H9 (cell line): Measurements from ENCODE around the gene EVC. TPM values are rescaled to one million over a fixed set of nuclear protein-coding genes. Genes with fewer than 3 reads are reported as not detected.

Experiments used
- DNase-seq: peaks from one replicate; pipeline ENCODE4 v3.0.0-alpha.2; 2017
- H2AFZ ChIP-seq: one replicate; pipeline ENCODE4 v1.6.1; 2013; ENCODE audit warnings: mild to moderate bottlenecking, low read length, control low read depth, moderate library complexity
- H2AK5ac ChIP-seq: 2 replicates; pipeline ENCODE4 v1.6.1; 2013; ENCODE audit warnings: low read length, control low read depth, mixed read lengths; ENCODE audit not compliant: insufficient read length
- H2BK120ac ChIP-seq: one replicate; pipeline ENCODE4 v1.6.1; 2013; ENCODE audit warnings: low read depth, mild to moderate bottlenecking, low read length, control low read depth, inconsistent platforms; ENCODE audit not compliant: poor library complexity, severe bottlenecking
- H2BK12ac ChIP-seq: 2 replicates; pipeline ENCODE4 v1.6.1; 2013; ENCODE audit warnings: low read length, control low read depth, mixed read lengths, low read depth; ENCODE audit not compliant: insufficient read length
- H2BK15ac ChIP-seq: 2 replicates; pipeline ENCODE4 v1.6.1; 2013; ENCODE audit warnings: low read depth, low read length, control low read depth
- H2BK20ac ChIP-seq: one replicate; pipeline ENCODE4 v1.6.1; 2013; ENCODE audit warnings: low read depth, mild to moderate bottlenecking, low read length, control low read depth, inconsistent platforms; ENCODE audit not compliant: poor library complexity, severe bottlenecking
- H2BK5ac ChIP-seq: 2 replicates; pipeline ENCODE4 v1.6.1; 2013; ENCODE audit warnings: low read length, control low read depth, mixed read lengths; ENCODE audit not compliant: insufficient read length
- H3K14ac ChIP-seq: 2 replicates; pipeline ENCODE4 v1.6.1; 2013; ENCODE audit warnings: low read length, control low read depth; ENCODE audit not compliant: insufficient read depth
- H3K18ac ChIP-seq: 2 replicates; pipeline ENCODE4 v1.6.1; 2013; ENCODE audit warnings: low read depth, mild to moderate bottlenecking, mixed read lengths, low read length, control low read depth; ENCODE audit not compliant: insufficient read length
- H3K23ac ChIP-seq: 2 replicates; pipeline ENCODE4 v1.6.1; 2013; ENCODE audit warnings: low read length, control low read depth, mixed read lengths, low read depth; ENCODE audit not compliant: insufficient read length
- H3K23me2 ChIP-seq: 2 replicates; pipeline ENCODE4 v1.6.1; 2013; ENCODE audit warnings: low read depth, mild to moderate bottlenecking, mixed read lengths, low read length, control low read depth; ENCODE audit not compliant: insufficient read length, poor library complexity, severe bottlenecking
- H3K27ac ChIP-seq: 2 replicates; pipeline ENCODE4 v1.5.1; 2013; ENCODE audit warnings: low read length, control low read depth, mixed read lengths, low read depth; ENCODE audit not compliant: insufficient read length
- H3K27me3 ChIP-seq: 2 replicates; pipeline ENCODE4 v1.6.1; 2013; ENCODE audit warnings: low read length, control low read depth, inconsistent platforms; ENCODE audit not compliant: insufficient read depth
- H3K4ac ChIP-seq: 2 replicates; pipeline ENCODE4 v1.6.1; 2013; ENCODE audit warnings: low read depth, mild to moderate bottlenecking, control low read depth, inconsistent platforms, low read length, moderate library complexity
- H3K4me1 ChIP-seq: 2 replicates; pipeline ENCODE4 v1.6.1; 2013; ENCODE audit warnings: low read length, control low read depth, inconsistent platforms; ENCODE audit not compliant: insufficient read depth
- H3K4me2 ChIP-seq: 2 replicates; pipeline ENCODE4 v1.6.1; 2013; ENCODE audit warnings: low read length, control low read depth, mixed read lengths; ENCODE audit not compliant: insufficient read length, insufficient read depth
- H3K56ac ChIP-seq: 2 replicates; pipeline ENCODE4 v1.6.1; 2013; ENCODE audit warnings: low read depth, mild to moderate bottlenecking, mixed read lengths, low read length, control low read depth; ENCODE audit not compliant: insufficient read length
- H3K79me1 ChIP-seq: 2 replicates; pipeline ENCODE4 v1.6.1; 2013; ENCODE audit warnings: low read depth, mild to moderate bottlenecking, moderate library complexity, low read length, control low read depth, inconsistent platforms; ENCODE audit not compliant: insufficient read depth, poor library complexity, severe bottlenecking
- H3K79me2 ChIP-seq: 2 replicates; pipeline ENCODE4 v1.6.1; 2013; ENCODE audit warnings: low read length, control low read depth, inconsistent platforms; ENCODE audit not compliant: insufficient read depth
- H3K9ac ChIP-seq: 2 replicates; pipeline ENCODE4 v1.6.1; 2013; ENCODE audit warnings: low read length, control low read depth, mixed read lengths; ENCODE audit not compliant: insufficient read length; ENCODE audit errors: extremely low read depth
- H3K9me3 ChIP-seq: one replicate; pipeline ENCODE4 v1.6.1; 2013; ENCODE audit warnings: low read depth, low read length, inconsistent platforms; ENCODE audit not compliant: control insufficient read depth
- H3T11ph ChIP-seq: one replicate; pipeline ENCODE4 v1.6.1; 2013; ENCODE audit warnings: mild to moderate bottlenecking, low read length, control low read depth, inconsistent platforms
- H4K20me1 ChIP-seq: one replicate; pipeline ENCODE4 v1.6.1; 2013; ENCODE audit not compliant: control insufficient read depth, insufficient read length, insufficient read depth
- H4K5ac ChIP-seq: 2 replicates; pipeline ENCODE4 v1.6.1; 2013; ENCODE audit warnings: low read depth, mild to moderate bottlenecking, mixed read lengths, low read length, control low read depth; ENCODE audit not compliant: insufficient read length
- H4K8ac ChIP-seq: replicated peaks from 2 replicates; pipeline ENCODE4 v1.6.1; 2013; ENCODE audit warnings: low read length, control low read depth, mixed read lengths, low read depth; ENCODE audit not compliant: insufficient read length
- H4K91ac ChIP-seq: 2 replicates; pipeline ENCODE4 v1.6.1; 2013; ENCODE audit warnings: low read depth, mild to moderate bottlenecking, moderate library complexity, mixed read lengths, low read length, control low read depth; ENCODE audit not compliant: insufficient read length
- H3K27ac Mint-ChIP-seq, 3 experiments: 2 replicates in 2 of 3; 3 replicates in 1 of 3; pipeline ENCODE4 v1.8.0; 2020 to 2021; ENCODE audit warnings: mixed read lengths in 3 of 3, mild to moderate bottlenecking in 1 of 3, moderate library complexity in 1 of 3
- H3K27me3 Mint-ChIP-seq: 2 replicates; pipeline ENCODE4 v1.8.0; 2021; ENCODE audit warnings: low read depth, mild to moderate bottlenecking, moderate library complexity, mixed read lengths
- H3K36me3 Mint-ChIP-seq, 3 experiments: 2 replicates in 2 of 3; 3 replicates in 1 of 3; pipeline ENCODE4 v1.8.0; 2020 to 2021; ENCODE audit warnings: low read depth in 3 of 3, mixed read lengths in 3 of 3; ENCODE audit not compliant: insufficient read depth in 1 of 3
- H3K4me1 Mint-ChIP-seq, 2 experiments: 2 replicates each; pipeline ENCODE4 v1.8.0; 2020; ENCODE audit warnings: mixed read lengths in 2 of 2
- H3K4me3 Mint-ChIP-seq, 2 experiments: 2 replicates in 1 of 2; 3 replicates in 1 of 2; pipeline ENCODE4 v1.8.0; 2020 to 2021; ENCODE audit warnings: mild to moderate bottlenecking in 2 of 2, mixed read lengths in 2 of 2, moderate library complexity in 1 of 2
- H3K9me3 Mint-ChIP-seq, 2 experiments: 2 replicates in 1 of 2; 3 replicates in 1 of 2; pipeline ENCODE4 v1.8.0; 2020; ENCODE audit warnings: mild to moderate bottlenecking in 2 of 2, mixed read lengths in 2 of 2, moderate library complexity in 1 of 2
- WGBS: extraction: QIAGEN DNeasy Blood & Tissue Kit; methylation state at CpG from one replicate; pipeline ENCODE4 v1.1.7; 2013; ENCODE audit warnings: missing lambda C conversion rate, low lambda C conversion rate, mixed read lengths; ENCODE audit not compliant: insufficient read length; ENCODE audit errors: extremely low coverage; 5-methylcytosine and 5-hydroxymethylcytosine counted together
- total RNA-seq: library from RNA; stranded (reverse); gene quantifications from 2 replicates; pipeline ENCODE4 v1.2.1, GENCODE V29; 2021
- TF ChIP-seq, protein P1 (sequence below): fragments of 200-600 bp; sonication (generic); conservative IDR thresholded peaks from 3 replicates; pipeline ENCODE4 v1.8.0; 2021; ENCODE audit warnings: antibody characterized with exemption, mild to moderate bottlenecking

The EVC gene
- total RNA-seq, 1 experiment from 2014 or later: 10.1 TPM

DNA sequence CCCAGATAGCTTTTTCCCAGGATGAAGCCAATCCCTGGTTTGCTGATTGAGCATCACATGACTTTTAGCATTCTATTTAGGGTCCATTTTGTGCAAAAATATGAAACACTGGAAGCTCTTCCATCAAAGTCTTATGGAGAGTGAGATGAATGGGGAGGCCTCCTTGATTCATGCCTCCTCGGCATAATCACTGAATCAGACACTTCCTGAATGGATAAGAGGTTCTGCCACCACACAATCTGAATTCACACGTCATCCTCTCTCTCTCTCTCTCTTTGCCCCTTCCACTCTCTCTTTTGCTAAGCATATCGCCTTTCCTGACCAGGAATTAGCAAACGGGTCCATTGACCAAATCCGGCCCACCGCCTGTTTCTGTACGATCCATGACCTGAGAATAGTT, 113.2 kb downstream of the EVC start:
- no peak overlapping the region for H3K14ac ChIP-seq
- Mint-ChIP-seq H3K4me1 (peaks cover 0 to 2% of the 10 kb centered on the region in 2 experiments; a peak in 1 of 4 replicates), H3K27me3 (peaks cover 1% of the 10 kb centered on the region; the same call in 1 of the 2 replicates), H3K27ac (no peak overlapping the region), H3K4me3 (no peak overlapping the region), H3K9me3 (no peaks in the 10 kb centered on the region; a peak in 1 of 5 replicates), H3K36me3 (peaks cover 63 to 75% (median 68%) of the 10 kb centered on the region in 3 experiments)
- H4K91ac ChIP-seq: no peak overlapping the region
- no peak overlapping the region for H2BK20ac ChIP-seq
- H4K20me1 ChIP-seq: peaks cover 2% of the 10 kb centered on the region
- no peak overlapping the region for H2BK5ac ChIP-seq
- no peak overlapping the region for H2AK5ac ChIP-seq
- no peak overlapping the region for H3K56ac ChIP-seq
- no peaks in the 10 kb centered on the region for H3K23me2 ChIP-seq
- H3T11ph ChIP-seq: no peak overlapping the region
- no peak for DNase-seq
- no peaks in the 10 kb centered on the region for H3K4me1 ChIP-seq
- H2BK15ac ChIP-seq: no peak overlapping the region
- no peaks in the 10 kb centered on the region for H3K27me3 ChIP-seq
- no peak overlapping the region for H3K27ac ChIP-seq
- H2BK12ac ChIP-seq: no peak overlapping the region
- H3K79me2 ChIP-seq: no peaks in the 10 kb centered on the region
- H2BK120ac ChIP-seq: no peak overlapping the region
- no peak overlapping the region for H3K23ac ChIP-seq
- no peak overlapping the region for H3K9ac ChIP-seq
- WGBS: no CpG with 5 or more reads among the region's 7 CpGs
- no peaks in the 10 kb centered on the region for H3K9me3 ChIP-seq
- TF ChIP-seq, protein P1, sequence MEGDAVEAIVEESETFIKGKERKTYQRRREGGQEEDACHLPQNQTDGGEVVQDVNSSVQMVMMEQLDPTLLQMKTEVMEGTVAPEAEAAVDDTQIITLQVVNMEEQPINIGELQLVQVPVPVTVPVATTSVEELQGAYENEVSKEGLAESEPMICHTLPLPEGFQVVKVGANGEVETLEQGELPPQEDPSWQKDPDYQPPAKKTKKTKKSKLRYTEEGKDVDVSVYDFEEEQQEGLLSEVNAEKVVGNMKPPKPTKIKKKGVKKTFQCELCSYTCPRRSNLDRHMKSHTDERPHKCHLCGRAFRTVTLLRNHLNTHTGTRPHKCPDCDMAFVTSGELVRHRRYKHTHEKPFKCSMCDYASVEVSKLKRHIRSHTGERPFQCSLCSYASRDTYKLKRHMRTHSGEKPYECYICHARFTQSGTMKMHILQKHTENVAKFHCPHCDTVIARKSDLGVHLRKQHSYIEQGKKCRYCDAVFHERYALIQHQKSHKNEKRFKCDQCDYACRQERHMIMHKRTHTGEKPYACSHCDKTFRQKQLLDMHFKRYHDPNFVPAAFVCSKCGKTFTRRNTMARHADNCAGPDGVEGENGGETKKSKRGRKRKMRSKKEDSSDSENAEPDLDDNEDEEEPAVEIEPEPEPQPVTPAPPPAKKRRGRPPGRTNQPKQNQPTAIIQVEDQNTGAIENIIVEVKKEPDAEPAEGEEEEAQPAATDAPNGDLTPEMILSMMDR: no peak
- no peak overlapping the region for H2AFZ ChIP-seq
- no peaks in the 10 kb centered on the region for H3K79me1 ChIP-seq
- no peak overlapping the region for H3K4ac ChIP-seq
- no peak overlapping the region for H3K18ac ChIP-seq
- H4K8ac ChIP-seq: no peak overlapping the region
- no peak overlapping the region for H4K5ac ChIP-seq
- H3K4me2 ChIP-seq: no peak overlapping the region
